H1 (cell line): Measurements from ENCODE around the gene OSBPL2. TPM values are rescaled to one million over a fixed set of nuclear protein-coding genes. Genes with fewer than 3 reads are reported as not detected.

Experiments used
- E2F6 ChIP-seq: IDR thresholded peaks from 2 replicates; pipeline ENCODE4 v1.6.1; 2012; ENCODE audit warnings: inconsistent platforms
- JUND ChIP-seq: IDR thresholded peaks from 2 replicates; pipeline ENCODE4 v1.6.1; 2011; ENCODE audit warnings: mild to moderate bottlenecking, improper control_type of control experiment, low read length
- NANOG ChIP-seq: IDR thresholded peaks from 2 replicates; pipeline ENCODE4 v1.6.1; 2011; ENCODE audit warnings: low read length, low read depth, mild to moderate bottlenecking, inconsistent platforms; ENCODE audit not compliant: insufficient read depth, poor library complexity, severe bottlenecking
- SP4 ChIP-seq: IDR thresholded peaks from 2 replicates; pipeline ENCODE4 v1.6.1; 2012; ENCODE audit warnings: low read length, inconsistent platforms
- TAF1 ChIP-seq: IDR thresholded peaks from 2 replicates; pipeline ENCODE4 v1.6.1; 2011; ENCODE audit warnings: mild to moderate bottlenecking, low read depth, low read length
- TAF7 ChIP-seq: optimal IDR thresholded peaks from 2 replicates; pipeline ENCODE3; 2011; ENCODE audit warnings: low read depth, mild to moderate bottlenecking, inconsistent platforms, low read length, moderate library complexity, borderline replicate concordance
- TCF12 ChIP-seq: IDR thresholded peaks from 2 replicates; pipeline ENCODE4 v1.6.1; 2011; ENCODE audit warnings: low read depth, mild to moderate bottlenecking, low read length
- YY1 ChIP-seq: IDR thresholded peaks from 2 replicates; pipeline ENCODE4 v1.6.1; 2011; ENCODE audit warnings: low read depth, mild to moderate bottlenecking, low read length
- polyA plus RNA-seq, 7 experiments: library from polyadenylated mRNA; depleted of rRNA in 3 of 7; stranded (reverse) in 5 of 7; unstranded in 2 of 7; fragments of >200 nt in 5 of 7; fragments of 200-250 nt in 2 of 7; gene quantifications; 1 replicate in 5 of 7; 2 replicates in 1 of 7; 4 replicates in 1 of 7; pipeline versions ENCODE4 v1.2.1 to v1.2.3, GENCODE V29; 2011 to 2013; ENCODE audit warnings: missing spikeins in 2 of 7, mixed read lengths in 2 of 7
- total RNA-seq: library from RNA; stranded (reverse); fragmentation: NEBNext Ultra II Directional; extraction: Animal tissue kit (Norgen Biotek cat#: 25700); gene quantifications from 2 replicates; pipeline ENCODE4 v1.2.1, GENCODE V29; 2021

Gene OSBPL2
- total and polyA plus RNA-seq, 2 of the 8 experiments (the other 6 are each of a cell fraction or from before 2014, with no cell fraction given): 11.7 to 42.4 TPM

DNA sequence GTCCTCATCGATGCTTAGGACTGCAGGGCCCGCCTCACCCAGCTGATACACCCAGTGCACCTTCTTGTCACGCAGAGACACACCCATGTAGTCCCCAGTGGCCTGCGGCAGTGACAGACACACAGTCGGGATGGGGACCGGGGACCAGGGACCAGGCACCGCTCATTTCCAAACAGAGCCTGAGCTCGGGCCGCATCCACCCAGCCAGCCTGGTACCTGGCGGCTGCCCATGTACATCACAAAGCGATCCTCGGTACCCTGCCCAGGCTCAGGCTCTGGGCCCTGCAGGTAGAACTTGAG is 76.0 kb downstream of the OSBPL2 start (continued):
- TF ChIP-seq E2F6 (no peak), YY1 (no peak), TAF7 (no peak), TAF1 (no peak), JUND (no peak), NANOG (no peak), TCF12 (no peak), SP4 (no peak)
